Endodermal cell (in vitro differentiated cells): ENCODE data around the gene LIPC. TPM values are rescaled to one million over a fixed set of nuclear protein-coding genes. Genes with fewer than 3 reads are reported as not detected.

Experiments
- DNase-seq: peaks from one replicate; pipeline ENCODE4 v3.0.0-alpha.2; 2017
- H3K27ac ChIP-seq: 2 replicates; pipeline ENCODE4 v1.5.1; 2013; ENCODE audit warnings: mild to moderate bottlenecking, low read depth, low read length, moderate library complexity
- H3K27me3 ChIP-seq: 2 replicates; pipeline ENCODE4 v1.6.1; 2013; ENCODE audit warnings: mild to moderate bottlenecking, low read length, moderate library complexity; ENCODE audit not compliant: insufficient read depth, control insufficient read depth, poor library complexity, severe bottlenecking
- H3K36me3 ChIP-seq: 2 replicates; pipeline ENCODE4 v1.7.0; 2013; ENCODE audit warnings: mild to moderate bottlenecking, low read length, moderate library complexity; ENCODE audit not compliant: control insufficient read depth, insufficient read depth
- H3K4me1 ChIP-seq: one replicate; pipeline ENCODE4 v1.7.0; 2013; ENCODE audit warnings: low read length; ENCODE audit not compliant: control insufficient read depth, insufficient read depth
- H3K4me3 ChIP-seq: 2 replicates; pipeline ENCODE4 v1.5.1; 2013; ENCODE audit warnings: mild to moderate bottlenecking, low read length, moderate library complexity
- H3K9ac ChIP-seq: 2 replicates; pipeline ENCODE4 v1.6.1; 2013; ENCODE audit warnings: mild to moderate bottlenecking, low read length, moderate library complexity; ENCODE audit not compliant: poor library complexity, severe bottlenecking; ENCODE audit errors: extremely low read depth
- H3K9me3 ChIP-seq: 2 replicates; pipeline ENCODE4 v1.6.1; 2013; ENCODE audit warnings: mild to moderate bottlenecking, low read length, moderate library complexity; ENCODE audit not compliant: control insufficient read depth
- H3K27ac Mint-ChIP-seq: 2 replicates; pipeline ENCODE4 v1.8.0; 2020; ENCODE audit warnings: mixed read lengths
- H3K27me3 Mint-ChIP-seq: 2 replicates; pipeline ENCODE4 v1.8.0; 2021; ENCODE audit warnings: mild to moderate bottlenecking, mixed read lengths; ENCODE audit not compliant: insufficient read depth
- H3K36me3 Mint-ChIP-seq: 2 replicates; pipeline ENCODE4 v1.8.0; 2020; ENCODE audit warnings: low read depth, mixed read lengths
- H3K4me1 Mint-ChIP-seq: 2 replicates; pipeline ENCODE4 v1.8.0; 2020; ENCODE audit warnings: mixed read lengths
- H3K4me3 Mint-ChIP-seq: 2 replicates; pipeline ENCODE4 v1.8.0; 2020; ENCODE audit warnings: mild to moderate bottlenecking, moderate library complexity, mixed read lengths
- H3K9me3 Mint-ChIP-seq: 2 replicates; pipeline ENCODE4 v1.8.0; 2020; ENCODE audit warnings: mild to moderate bottlenecking, mixed read lengths
- WGBS, 2 experiments: methylation state at CpG; one replicate each; pipeline versions ENCODE4 v1.1.5 to v1.1.7; 2013; ENCODE audit warnings: missing lambda C conversion rate in 2 of 2, mixed read lengths in 1 of 2; ENCODE audit not compliant: insufficient coverage in 1 of 2, insufficient read length in 1 of 2; 5-methylcytosine and 5-hydroxymethylcytosine counted together
- total RNA-seq, 2 donors: library from RNA; stranded (reverse); fragmentation: NEBNext Ultra II Directional in 1 of 2; extraction: Animal tissue kit (Norgen Biotek cat#: 25700) in 1 of 2; gene quantifications; 2 replicates in 1 of 2; 3 replicates in 1 of 2; pipeline ENCODE4 v1.2.1, GENCODE V29; 2021
- TF ChIP-seq, protein P1 (sequence below): fragments of 200-600 bp; sonication (generic); conservative IDR thresholded peaks from 2 replicates; pipeline ENCODE4 v1.5.0; 2021; ENCODE audit warnings: antibody characterized with exemption, mild to moderate bottlenecking

The LIPC gene
- total RNA-seq, 2 donors from 2014 or later = not detected

DNA sequence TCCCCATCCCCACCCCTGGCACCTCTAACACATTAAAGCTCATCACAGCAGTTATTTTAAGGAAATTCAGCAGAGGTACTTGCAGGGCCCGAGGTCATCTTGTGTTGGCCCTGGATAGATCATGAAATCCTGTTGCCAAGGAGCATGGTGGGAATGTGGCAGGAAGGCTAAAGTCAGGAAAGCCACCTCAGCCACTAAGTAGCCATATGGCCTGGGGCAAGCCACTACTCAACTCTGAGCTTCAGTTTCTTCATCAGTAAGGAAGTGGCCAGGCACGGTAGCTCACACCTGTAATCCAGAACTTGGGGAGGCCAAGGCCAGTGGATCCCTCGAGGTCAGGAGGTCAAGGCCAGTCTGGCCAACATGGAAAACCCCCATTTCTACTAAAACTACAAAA is 55.9 kb downstream of the LIPC start:
- no peak for DNase-seq
- H3K27me3 ChIP-seq = no peaks in the 10 kb centered on the region
- H3K9ac ChIP-seq = no peak overlapping the region
- TF ChIP-seq, protein P1, sequence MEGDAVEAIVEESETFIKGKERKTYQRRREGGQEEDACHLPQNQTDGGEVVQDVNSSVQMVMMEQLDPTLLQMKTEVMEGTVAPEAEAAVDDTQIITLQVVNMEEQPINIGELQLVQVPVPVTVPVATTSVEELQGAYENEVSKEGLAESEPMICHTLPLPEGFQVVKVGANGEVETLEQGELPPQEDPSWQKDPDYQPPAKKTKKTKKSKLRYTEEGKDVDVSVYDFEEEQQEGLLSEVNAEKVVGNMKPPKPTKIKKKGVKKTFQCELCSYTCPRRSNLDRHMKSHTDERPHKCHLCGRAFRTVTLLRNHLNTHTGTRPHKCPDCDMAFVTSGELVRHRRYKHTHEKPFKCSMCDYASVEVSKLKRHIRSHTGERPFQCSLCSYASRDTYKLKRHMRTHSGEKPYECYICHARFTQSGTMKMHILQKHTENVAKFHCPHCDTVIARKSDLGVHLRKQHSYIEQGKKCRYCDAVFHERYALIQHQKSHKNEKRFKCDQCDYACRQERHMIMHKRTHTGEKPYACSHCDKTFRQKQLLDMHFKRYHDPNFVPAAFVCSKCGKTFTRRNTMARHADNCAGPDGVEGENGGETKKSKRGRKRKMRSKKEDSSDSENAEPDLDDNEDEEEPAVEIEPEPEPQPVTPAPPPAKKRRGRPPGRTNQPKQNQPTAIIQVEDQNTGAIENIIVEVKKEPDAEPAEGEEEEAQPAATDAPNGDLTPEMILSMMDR = no peak
- no peaks in the 10 kb centered on the region for H3K36me3 ChIP-seq
- Mint-ChIP-seq H3K9me3 (peaks cover 24% of the 10 kb centered on the region), H3K27me3 (no peaks in the 10 kb centered on the region), H3K4me1 (no peaks in the 10 kb centered on the region), H3K4me3 (no peak overlapping the region), H3K36me3 (no peaks in the 10 kb centered on the region), H3K27ac (no peak overlapping the region)
- no peak overlapping the region for H3K27ac ChIP-seq
- no peak overlapping the region for H3K4me3 ChIP-seq
- H3K9me3 ChIP-seq = peaks cover 25% of the 10 kb centered on the region
- WGBS, 2 experiments = 94 to 100% methylated on average over 1 to 3 of the region's 3 CpGs
- H3K4me1 ChIP-seq = no peaks in the 10 kb centered on the region

GRCh38 chr15:58489289-58490085 is 57.7 kb downstream of the LIPC start:
- Histone ChIP-seq H3K36me3 (no peaks in the 10 kb centered on the region), H3K4me1 (no peaks in the 10 kb centered on the region), H3K27ac (no peak overlapping the region), H3K9ac (no peak overlapping the region), H3K4me3 (peak overlapping the region; percentile 27), H3K9me3 (peaks cover 25% of the 10 kb centered on the region), H3K27me3 (no peaks in the 10 kb centered on the region)
- no peak for DNase-seq
- peaks cover 4% of the 10 kb centered on the region for H3K4me1 Mint-ChIP-seq
- H3K36me3 Mint-ChIP-seq = no peaks in the 10 kb centered on the region
- TF ChIP-seq, protein P1 = no peak
- H3K4me3 Mint-ChIP-seq = no peak overlapping the region
- H3K27ac Mint-ChIP-seq = no peak overlapping the region
- 91% methylated on average over 4 to 6 of the region's 6 CpGs for WGBS, 2 experiments
- peaks cover 24% of the 10 kb centered on the region for H3K9me3 Mint-ChIP-seq
- no peaks in the 10 kb centered on the region for H3K27me3 Mint-ChIP-seq

GRCh38 chr15:58490086-58490887 is 58.5 kb downstream of the LIPC start:
- Histone ChIP-seq H3K36me3 (no peaks in the 10 kb centered on the region), H3K27ac (no peak overlapping the region), H3K9ac (no peak overlapping the region), H3K27me3 (no peaks in the 10 kb centered on the region), H3K4me1 (no peaks in the 10 kb centered on the region), H3K4me3 (no peak overlapping the region), H3K9me3 (peaks cover 25% of the 10 kb centered on the region)
- WGBS, 2 experiments = 95 to 98% methylated on average over 24 to 27 of the region's 27 CpGs
- H3K27me3 Mint-ChIP-seq = no peaks in the 10 kb centered on the region
- peaks cover 6% of the 10 kb centered on the region for H3K4me1 Mint-ChIP-seq
- peaks cover 24% of the 10 kb centered on the region for H3K9me3 Mint-ChIP-seq
- no peak overlapping the region for H3K27ac Mint-ChIP-seq
- TF ChIP-seq, protein P1 = no peak
- no peak for DNase-seq
- no peaks in the 10 kb centered on the region for H3K36me3 Mint-ChIP-seq
- no peak overlapping the region for H3K4me3 Mint-ChIP-seq
